Sciatic nerve (tissue), 2 donors: ENCODE results near the gene TNS3. TPM values are rescaled to one million over a fixed set of nuclear protein-coding genes. Genes with fewer than 3 reads are reported as not detected.

Experiments used
- ATAC-seq: fragments of 200-7000 bp; cut with Tn5 transposase; one replicate; pipeline ENCODE4 v1.9.1; 2020; ENCODE audit warnings: mild to moderate bottlenecking, moderate library complexity
- DNase-seq: peaks from one replicate; pipeline ENCODE4 v3.0.0-alpha.2; 2020; ENCODE audit warnings: low spot score
- intact Hi-C: fragments of 100-400 bp; cut with DNase I; formaldehyde crosslinking; loops from one replicate; pipeline ENCODE4 v1.14.2; 2022
- total RNA-seq: library from RNA; stranded (reverse); fragmentation: NEBNext Ultra II Directional; extraction: Animal tissue kit (Norgen Biotek cat#: 25700); gene quantifications from one replicate; pipeline ENCODE4 v1.2.1, GENCODE V29; 2021
- donor health status: DM: no; HTN: no; CAD: no.
- donor health status: DM: no; HTN: no; CAD: no.

TNS3 gene
- total RNA-seq, 1 donor from 2014 or later, result 230 TPM

DNA sequence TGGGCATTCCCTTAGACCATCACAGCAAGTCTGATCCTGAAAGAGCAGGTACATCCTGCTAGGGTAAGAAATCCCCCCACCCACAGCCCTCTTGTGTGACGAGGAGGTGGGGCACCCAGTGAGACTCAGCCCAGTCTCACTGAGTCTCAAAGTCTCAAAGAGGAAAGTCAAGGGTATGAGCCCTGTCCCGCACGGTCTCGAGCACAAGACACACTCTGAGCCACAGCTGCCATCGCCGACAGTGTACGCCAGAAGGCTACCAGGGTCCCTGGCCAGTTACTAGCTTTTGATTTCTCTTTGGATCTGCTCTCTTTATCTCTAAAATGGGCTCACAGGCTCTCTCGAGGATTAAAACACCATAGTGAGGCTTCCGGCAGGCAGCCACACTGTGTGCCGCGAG lies 190.2 kb downstream of the TNS3 start:
- ATAC-seq (peak; percentile 5), DNase-seq (no peak)
- intact Hi-C loops, result no loop called here

DNA sequence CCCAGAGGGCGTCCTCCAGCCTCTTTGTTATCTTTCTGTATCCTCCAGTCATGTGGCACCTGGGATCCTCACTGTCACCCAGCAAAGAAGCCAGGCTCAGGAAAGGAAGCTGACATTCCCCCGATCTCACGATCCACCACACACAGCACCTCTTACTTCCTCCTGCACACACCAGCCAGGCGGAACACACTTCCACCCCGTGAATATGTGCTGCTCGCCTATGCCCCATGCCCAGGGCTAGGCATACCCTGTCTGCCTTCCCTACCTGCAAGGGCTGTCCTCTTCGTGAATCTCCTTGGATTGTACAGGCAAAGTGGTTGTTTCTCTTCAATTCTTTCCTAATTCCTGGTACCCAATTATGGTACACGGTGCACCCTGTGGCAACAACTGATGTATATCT lies 191.0 kb downstream of the TNS3 start:
- DNase-seq (no peak), ATAC-seq (no peak)
- intact Hi-C loops, result no loop called here

DNA sequence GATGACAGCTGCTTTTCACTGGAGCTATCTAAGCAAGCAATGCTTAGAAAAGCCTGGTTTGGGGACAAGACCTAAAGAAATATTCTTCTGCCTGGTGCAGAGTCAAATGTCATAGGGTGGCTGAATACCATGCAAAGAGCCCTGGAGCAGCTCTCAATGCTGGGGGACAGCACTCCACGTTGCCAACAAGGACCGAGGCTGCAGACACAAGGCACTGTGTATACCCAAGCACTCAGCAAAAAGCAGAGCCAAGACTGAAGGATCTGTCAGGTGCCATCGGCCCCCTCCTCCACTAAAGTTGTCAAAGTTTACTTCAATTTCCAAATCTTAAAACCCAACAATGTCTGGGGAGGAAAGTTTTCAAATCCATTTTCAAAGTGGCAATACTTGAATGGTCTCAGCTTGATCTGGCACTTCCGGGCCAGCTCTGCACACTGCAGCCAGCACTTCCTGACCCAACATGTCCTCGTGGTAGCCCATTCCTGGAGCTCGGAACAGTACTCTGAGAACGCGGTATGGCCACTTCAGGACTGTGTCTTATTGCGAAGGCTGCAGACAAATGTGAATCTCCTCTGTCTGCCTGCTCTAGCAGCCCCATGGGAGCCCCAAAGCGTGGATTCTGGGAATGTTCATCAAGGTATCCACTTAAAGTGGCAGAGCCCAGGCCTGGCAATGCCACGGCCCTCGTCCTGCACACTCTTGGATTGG lies 191.8 kb downstream of the TNS3 start:
- no peak for DNase-seq

DNA sequence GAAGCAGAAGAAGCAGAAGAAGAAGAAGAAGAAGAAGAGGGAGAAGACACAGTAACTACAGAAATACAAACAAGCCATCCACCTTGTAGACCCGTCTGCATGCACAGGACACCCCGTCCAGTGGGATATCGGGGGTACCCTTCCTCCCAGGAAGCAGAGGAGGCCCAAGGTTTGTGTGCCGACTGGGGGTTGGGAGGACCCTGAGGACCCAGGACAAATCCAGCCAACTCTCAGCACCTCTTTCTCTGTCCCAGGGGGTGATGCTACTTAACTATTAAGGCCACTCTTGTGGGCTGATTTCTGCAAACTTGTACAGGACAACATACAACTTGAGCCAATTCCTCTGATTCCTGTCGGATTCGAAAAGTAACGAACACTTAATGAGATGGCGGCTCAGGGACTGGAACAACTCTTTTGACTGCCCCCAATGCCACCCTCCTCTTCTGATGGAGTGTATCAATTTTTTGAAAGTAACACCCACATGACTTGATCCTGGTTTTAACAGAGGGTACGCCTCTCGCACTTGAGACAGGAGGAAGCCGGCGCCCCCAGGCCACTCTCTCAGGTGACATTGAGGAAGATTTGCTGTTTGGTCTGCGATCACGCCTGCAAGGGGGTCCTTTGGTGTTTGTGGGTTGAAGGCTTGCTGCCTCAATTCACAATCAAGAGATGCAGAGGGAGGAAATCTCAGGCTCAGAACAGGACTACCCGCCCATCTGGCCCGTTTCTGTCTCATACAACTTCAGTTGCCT lies 192.6 kb downstream of the TNS3 start:
- no peak for ATAC-seq
- intact Hi-C loops, result no loop called here
- DNase-seq, result no peak

More for the DNA sequence above, 191.8 kb downstream of the TNS3 start:
- intact Hi-C loops, result no loop called here
- no peak for ATAC-seq

DNA sequence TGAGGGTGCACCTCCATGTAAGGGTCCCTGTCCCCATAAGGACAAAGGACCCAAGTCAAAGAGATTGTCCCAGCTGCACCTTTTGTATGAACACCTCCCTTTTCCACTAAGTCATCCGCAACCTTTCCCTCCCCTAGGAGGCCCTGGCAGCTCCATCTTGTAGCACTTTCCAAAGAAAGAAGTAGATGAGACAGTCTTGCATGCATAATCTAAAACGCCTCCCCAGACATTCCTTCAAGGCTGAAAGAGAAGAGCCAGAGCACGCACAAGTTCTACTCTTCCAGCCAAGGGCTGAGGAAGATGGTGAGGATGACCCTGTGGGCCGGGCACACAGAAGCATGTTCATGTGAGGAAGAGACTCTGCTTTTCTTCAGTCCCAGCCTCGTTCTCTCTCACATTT lies 194.4 kb downstream of the TNS3 start:
- DNase-seq, result no peak
- no peak for ATAC-seq
- intact Hi-C loops, result no loop called here

DNA sequence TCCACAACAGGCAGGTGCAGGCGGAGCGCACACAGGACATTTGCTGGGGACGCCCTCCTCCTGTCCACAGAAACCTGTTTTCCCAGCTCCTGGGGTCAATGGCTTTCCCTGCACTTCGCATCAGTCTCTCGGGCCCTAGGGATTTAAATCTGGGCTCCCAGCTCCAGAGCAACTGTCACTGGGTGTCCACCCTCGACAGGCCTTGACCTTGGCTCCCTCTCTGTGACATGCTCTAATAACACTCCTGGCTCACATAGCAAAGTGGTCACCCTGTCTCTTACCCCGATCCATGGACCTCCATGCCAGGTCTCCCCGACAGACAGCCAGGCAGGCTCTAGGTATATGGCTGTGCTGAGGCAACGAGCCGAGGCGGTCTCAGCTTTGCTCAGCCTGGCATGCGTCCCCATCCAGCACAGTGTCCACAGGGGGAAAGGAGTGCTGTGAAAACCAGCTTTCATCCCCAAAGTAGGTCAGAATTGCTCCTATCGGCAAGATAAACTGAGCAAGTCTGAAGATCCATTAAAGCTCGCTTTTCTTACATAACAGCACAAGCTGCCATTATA lies 195.6 kb downstream of the TNS3 start:
- ATAC-seq, result no peak
- intact Hi-C loops, result no loop called here
- DNase-seq, result no peak

DNA sequence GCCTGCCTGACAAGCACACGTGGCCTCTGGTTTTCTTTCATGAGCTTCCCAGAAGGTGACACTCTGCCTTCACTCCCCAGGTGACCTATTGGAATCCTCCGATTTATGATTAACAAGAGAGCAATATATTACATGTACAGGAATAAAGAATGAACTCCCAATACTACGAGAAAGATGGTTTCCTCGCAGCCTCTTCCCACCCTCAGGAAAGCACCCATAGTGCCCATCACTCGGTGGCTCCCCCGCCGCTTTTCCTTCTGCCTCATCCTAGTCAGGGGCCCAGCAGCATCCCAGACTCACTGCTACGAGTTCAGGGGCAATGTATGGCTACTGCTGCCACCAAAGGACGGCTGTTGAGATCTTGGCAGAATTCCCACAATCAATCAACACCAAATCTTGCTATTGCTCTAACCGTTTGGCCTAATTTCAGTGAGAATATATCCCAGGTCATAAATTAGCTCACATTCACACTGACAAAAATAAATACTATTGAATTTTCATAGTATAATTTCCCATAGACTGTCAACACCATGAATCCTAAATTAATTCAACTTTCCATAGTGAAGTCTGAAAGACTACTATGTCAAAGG lies 196.3 kb downstream of the TNS3 start:
- no peak for ATAC-seq
- intact Hi-C loops, result no loop called here
- no peak for DNase-seq

DNA sequence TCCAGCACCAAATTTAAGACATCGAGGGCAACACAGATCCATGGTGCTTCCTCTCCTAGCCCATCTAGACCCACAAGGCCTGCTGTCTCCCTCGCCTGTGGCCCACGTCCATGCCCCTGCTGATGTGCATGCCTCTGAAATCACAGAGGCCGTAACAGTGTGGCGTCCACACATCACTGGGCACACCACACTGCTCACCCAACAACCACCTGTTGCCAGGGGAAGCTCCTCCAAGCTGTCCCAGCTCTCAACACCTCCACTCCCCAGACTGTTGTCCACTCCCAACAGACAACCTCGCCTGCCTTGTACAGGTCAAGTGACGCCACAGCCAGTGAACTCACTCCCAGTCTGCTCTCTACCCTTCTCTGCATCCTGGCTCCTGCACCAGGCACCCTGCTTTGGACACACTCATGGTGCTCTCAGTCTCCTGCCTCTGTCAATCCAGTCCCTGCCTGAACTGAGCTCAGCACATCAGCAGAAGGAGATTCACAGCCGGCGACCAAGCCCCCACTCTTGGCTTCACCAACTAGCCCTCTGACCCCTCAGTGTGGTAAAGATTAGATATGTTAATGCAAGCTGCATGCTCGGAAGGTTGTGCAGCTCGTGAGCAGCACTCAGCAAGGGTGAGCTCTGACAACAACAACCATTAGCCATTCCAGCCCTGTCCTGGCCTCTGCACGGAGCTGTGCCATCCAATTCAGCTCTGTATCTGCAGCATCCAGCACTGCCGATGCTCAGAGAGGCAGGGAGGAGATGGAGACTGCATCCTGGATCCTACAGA lies 197.0 kb downstream of the TNS3 start:
- intact Hi-C loops, result no loop called here

DNA sequence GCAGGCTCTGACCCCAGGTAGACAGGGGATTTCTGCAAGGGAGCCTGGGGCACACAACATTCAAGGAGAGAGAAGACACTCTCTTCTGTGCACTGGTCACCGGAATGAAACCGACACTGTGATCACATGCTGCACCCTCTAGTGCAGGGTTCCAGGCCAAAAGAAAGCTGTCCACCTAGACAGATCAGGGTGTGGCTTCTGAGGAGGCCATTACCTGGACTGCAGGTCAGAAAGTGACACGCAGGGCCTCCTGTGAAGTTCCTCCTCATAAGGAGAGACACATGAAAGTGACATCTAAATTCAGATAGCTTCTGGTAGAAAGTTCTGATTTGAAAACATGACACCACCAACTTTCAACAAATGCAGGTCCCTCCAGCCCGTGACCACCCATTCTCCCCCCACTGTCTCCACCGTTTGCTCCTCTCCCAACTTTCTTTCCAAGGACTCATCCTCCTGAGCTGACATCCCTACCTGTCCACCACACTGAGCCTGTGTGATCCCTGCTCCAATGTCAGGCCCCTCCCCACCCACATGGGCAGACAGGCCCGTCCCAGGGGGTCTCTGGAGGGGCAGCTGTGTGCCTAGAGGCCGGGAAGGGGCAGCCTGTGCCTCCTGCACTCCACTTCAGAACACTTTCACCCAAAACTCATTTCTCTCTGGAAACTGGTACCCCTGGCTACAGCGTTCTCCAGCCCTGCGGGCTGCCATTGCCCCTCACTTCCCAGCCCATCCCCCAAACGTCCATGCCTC lies 198.0 kb downstream of the TNS3 start:
- ATAC-seq (no peak), DNase-seq (no peak)
- intact Hi-C loops, result no loop called here

More for the DNA sequence above, 197.0 kb downstream of the TNS3 start:
- no peak for ATAC-seq
- no peak for DNase-seq

DNA sequence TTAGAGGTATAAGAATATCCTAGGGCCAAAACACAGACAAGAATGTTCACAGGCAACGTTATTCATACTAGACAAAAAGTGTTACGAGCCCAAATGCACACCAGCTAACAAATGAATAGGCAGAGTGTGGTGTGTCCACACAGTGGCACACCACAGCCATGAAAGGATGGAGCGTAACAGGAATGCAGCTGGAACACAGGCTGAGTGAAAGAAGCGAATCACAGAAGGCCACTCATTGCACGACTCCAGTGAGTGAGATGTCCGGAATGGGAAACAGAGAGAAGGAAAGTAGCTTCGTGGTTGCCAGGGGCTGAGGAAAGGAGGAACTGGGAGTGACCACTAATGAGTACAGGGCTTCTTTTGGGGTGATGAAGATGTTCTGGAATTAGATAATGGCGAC lies 198.8 kb downstream of the TNS3 start:
- ATAC-seq (peak; percentile 75), DNase-seq (no peak)
- intact Hi-C loops, result no loop called here

DNA sequence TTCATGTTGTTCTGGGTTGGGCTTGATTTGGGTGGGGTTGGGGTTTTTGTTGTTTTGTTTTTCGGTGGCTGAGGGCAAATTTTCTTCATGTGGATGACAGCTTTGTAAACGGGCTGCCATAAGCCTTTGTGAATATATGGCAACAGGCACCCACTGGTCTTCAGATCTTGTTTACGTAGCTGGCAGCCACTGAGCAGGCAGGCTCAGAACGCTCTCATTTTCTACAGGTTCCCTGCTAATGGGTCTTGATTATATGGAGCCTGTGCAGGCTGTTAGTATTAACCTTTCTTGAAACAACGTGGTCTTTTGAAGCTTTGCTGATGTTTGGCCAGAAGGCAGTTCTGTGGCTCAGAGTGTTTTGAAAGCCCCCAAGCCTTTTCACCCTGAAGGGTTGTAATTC lies 199.7 kb downstream of the TNS3 start:
- ATAC-seq (no peak), DNase-seq (no peak)
- intact Hi-C loops, result no loop called here

DNA sequence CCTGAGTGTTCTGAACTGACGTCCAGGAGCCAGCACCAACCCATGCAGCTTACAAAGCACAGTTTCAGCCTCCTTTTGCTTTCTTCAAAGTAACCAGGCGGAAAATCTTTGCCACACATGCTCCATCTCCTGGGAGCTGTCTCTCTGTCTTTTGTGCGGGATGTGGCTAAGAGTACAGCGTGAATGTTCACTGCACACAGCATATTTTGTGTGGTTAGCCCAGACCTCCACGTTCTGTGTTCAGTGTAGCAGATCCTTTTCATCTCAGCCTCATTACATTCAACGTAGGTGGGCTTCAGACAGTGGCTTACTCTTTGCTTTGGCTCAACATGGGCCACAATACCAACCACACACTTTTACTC lies 200.8 kb downstream of the TNS3 start:
- intact Hi-C loops, result no loop called here
- DNase-seq (no peak), ATAC-seq (no peak)

DNA sequence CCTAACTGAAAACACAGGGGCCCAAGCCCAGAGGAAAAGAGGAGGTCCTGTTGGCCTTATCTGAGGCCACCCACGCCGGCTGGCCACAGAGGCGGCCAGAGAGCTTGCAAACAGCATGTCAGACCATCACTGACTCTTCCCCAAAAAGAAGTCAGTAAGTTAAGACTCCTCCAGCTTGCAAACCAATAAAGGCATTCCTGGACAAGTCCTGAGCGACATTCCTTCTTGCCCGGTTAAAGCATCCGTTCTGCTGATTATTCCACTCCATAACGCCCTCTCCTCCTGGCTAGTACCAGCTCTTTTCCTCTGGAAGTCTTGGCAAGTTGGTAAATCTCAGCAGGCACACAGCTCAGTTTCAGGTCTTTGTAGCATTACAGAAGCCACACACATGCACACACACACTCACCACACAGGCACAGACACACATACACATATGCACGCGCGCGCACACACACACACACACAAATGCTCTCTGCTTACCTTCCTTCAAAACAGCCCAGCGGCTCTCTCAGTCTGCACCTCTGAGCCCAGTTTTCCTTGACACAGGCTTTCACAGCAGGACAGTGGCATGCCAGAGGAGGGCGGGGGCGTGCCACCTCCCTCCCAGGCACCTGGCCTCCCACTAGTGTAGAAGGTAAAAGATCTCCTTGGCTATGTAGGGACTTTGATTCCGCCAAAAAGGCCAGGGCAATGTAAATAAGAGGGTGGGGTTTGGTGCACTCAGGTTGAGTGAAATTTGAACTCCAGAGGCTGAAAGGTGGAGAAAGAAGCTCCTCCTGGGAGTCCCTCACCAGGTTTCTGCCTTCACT lies 201.4 kb downstream of the TNS3 start:
- DNase-seq (no peak), ATAC-seq (peak; percentile 46)

DNA sequence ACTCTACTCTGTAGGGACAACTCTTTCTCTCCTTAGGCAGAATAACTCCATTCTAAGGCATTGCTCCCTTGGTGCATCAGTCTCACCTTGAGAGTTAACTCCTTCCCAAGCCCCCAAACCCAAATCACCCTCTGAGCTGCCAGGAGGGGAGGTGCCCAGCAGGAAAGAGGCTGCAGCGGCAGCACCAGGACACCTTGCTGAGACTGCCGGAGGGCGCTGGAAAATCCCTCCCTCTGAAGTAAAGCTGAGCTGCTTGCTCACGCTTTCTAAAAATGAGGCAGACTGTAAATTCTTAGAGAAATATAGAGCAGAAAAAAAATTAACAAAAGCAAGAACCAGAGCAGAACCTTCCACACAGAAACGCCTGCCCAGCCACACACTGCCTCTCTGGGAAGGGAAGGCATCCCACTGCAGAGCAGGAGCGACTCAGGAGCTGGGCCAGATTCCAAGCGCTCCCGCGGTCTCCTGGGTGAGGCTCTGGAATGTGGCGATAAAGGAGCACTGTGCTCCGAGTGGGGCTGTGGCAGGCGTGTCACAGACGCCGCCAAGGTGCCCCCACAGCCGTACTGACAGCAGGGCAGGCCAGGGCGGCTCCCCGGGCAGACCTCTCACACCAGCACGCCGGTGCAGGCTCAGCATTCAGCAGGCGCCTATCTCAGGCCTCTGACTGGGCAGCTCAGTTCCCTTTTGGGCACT lies 202.1 kb downstream of the TNS3 start:
- peak; percentile 78 for ATAC-seq
- DNase-seq, result peak; percentile 78
- intact Hi-C loops, result no loop called here

More for the DNA sequence above, 201.4 kb downstream of the TNS3 start:
- intact Hi-C loops, result no loop called here

DNA sequence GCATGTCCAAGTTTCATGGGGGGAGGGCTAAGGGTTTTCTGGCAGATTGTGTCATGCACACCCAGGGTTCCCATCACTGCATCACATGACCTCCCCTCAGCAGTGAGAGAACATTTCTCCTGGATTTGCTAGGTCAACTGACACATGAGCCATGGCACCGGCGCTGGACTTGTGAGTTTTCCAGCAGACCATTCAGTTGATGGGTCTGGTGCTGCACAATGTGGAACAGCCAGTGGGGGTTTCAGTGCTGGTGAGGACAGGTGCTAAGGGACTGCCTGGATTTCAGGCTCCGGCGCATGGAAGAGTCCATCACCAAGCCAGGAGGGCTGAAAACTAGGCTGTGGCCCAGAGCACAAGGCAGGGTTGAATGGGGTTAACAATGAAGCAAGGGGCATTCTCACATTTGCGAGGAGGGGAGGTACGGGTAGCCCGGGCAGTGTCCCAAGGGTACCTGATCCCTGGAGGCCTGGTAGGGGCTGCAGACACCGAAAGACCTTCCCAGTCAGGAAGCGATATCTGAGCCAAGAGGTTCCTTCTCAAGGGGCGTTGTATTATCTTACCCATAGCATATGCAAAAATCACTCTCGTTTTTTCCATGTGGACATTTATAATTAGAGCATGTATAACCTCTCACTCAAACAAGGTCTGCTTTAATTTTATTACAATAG lies 203.0 kb downstream of the TNS3 start:
- ATAC-seq (no peak), DNase-seq (no peak)
- intact Hi-C loops, result no loop called here

DNA sequence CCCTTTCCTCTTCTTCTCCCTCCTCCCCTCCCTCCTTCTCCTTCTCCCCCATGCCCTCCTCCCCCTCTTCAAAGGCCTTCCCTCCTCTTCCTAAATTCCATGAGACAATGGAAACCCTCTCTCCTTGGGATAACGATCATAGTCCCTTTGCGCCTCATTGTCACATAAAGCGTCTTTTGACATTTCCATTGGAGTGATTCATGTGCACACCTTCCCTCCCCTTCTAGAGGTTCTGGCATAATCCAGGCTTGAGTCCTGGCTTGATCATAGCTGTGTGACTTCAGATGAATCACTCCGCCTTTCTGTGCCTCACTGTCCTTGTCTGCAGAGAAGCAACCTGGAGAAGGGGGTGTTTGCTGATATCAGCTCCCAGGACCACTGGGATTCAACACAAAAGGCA lies 204.2 kb downstream of the TNS3 start:
- ATAC-seq, result no peak
- no peak for DNase-seq
- intact Hi-C loops, result no loop called here
